HepG2 (cell line): Measurements from ENCODE around the gene MORC1. TPM values are rescaled to one million over a fixed set of nuclear protein-coding genes. Genes with fewer than 3 reads are reported as not detected.

Experiments used
- ATAC-seq: fragments of 200-7000 bp; cut with Tn5 transposase; 3 replicates; pipeline ENCODE4 v1.9.1; 2020; ENCODE audit warnings: mild to moderate bottlenecking, moderate library complexity
- BruUV-seq: library from RNA; stranded (reverse); fragments of 400-500 nt; replicated peaks from 2 replicates; lab custom pipeline; 2021; lab: Mats Ljungman, UMichigan
- CTCF ChIA-PET: fragments of 300-600 bp; formaldehyde crosslinking; extraction: SDS; loops from one replicate; lab custom pipeline; 2021; ENCODE audit warnings: low total read pairs, inconsistent platforms, low intra/inter-chr PET ratio; lab: Yijun Ruan, JAX
- POLR2A ChIA-PET: fragments of 350-600 bp; sonication (Branson Sonifier 250); formaldehyde crosslinking; loops from one replicate; lab custom pipeline; 2020; ENCODE audit warnings: antibody characterized with exemption, inconsistent platforms; lab: Yijun Ruan, JAX
- DNase-seq: peaks from one replicate; pipeline ENCODE4 v3.0.0-alpha.2; 2015; ENCODE audit warnings: low spot score
- FAIRE-seq: peaks from 3 replicates; lab custom pipeline; 2011; peaks lifted over from hg19 to GRCh38; lab: Jason Lieb, UNC
- H2AFZ ChIP-seq: one replicate; pipeline ENCODE4 v1.6.1; 2011; ENCODE audit warnings: low read length, inconsistent platforms
- H3K27ac ChIP-seq: fragments of 300-600 bp; 3 replicates; pipeline ENCODE4 v1.8.0; 2011; ENCODE audit warnings: mixed run types, mild to moderate bottlenecking, mixed read lengths, low read length, inconsistent platforms; ENCODE audit not compliant: insufficient read depth; ENCODE audit errors: extremely low read length
- H3K27me3 ChIP-seq, 2 experiments: fragments of 200-600 bp in 1 of 2; 2 replicates in 1 of 2; 3 replicates in 1 of 2; pipeline versions ENCODE4 v1.6.0 to v1.8.0; 2011; ENCODE audit warnings: low read length in 2 of 2, mild to moderate bottlenecking in 2 of 2, moderate library complexity in 2 of 2, inconsistent platforms in 1 of 2; ENCODE audit not compliant: insufficient read depth in 2 of 2, control insufficient read depth in 1 of 2
- H3K36me3 ChIP-seq, 2 experiments: fragments of 200-600 bp in 1 of 2; replicated peaks in 1 of 2; 2 replicates in 1 of 2; 3 replicates in 1 of 2; pipeline versions ENCODE4 v1.5.1 to v1.8.0; 2011; ENCODE audit warnings: low read length in 2 of 2, inconsistent platforms in 1 of 2; ENCODE audit not compliant: insufficient read depth in 2 of 2, control insufficient read depth in 1 of 2
- H3K4me1 ChIP-seq: 2 replicates; pipeline ENCODE4 v1.5.1; 2012; ENCODE audit warnings: low read length, inconsistent platforms; ENCODE audit not compliant: insufficient read depth
- H3K4me2 ChIP-seq: 2 replicates; pipeline ENCODE4 v1.6.0; 2011; ENCODE audit warnings: low read depth, low read length, inconsistent platforms
- H3K4me3 ChIP-seq, 3 experiments: fragments of 200-600 bp in 1 of 3; sonication (generic), shearing (Covaris generic) in 1 of 3; replicated peaks in 1 of 3; 2 replicates each; pipeline ENCODE4 v1.5.1; 2011 to 2016; ENCODE audit warnings: low read length in 3 of 3, inconsistent platforms in 2 of 3, low read depth in 2 of 3, mild to moderate bottlenecking in 2 of 3, control low read depth in 1 of 3, mixed read lengths in 1 of 3; ENCODE audit not compliant: insufficient read depth in 1 of 3
- H3K79me2 ChIP-seq: one replicate; pipeline ENCODE4 v1.6.1; 2011; ENCODE audit warnings: low read length, inconsistent platforms; ENCODE audit not compliant: insufficient read depth
- H3K9ac ChIP-seq: 2 replicates; pipeline ENCODE4 v1.6.0; 2011; ENCODE audit warnings: mild to moderate bottlenecking, low read depth, low read length, inconsistent platforms; ENCODE audit not compliant: insufficient read depth
- H3K9me3 ChIP-seq: 2 replicates; pipeline ENCODE4 v1.5.1; 2012; ENCODE audit warnings: mild to moderate bottlenecking, low read length
- H4K20me1 ChIP-seq: 2 replicates; pipeline ENCODE4 v1.6.0; 2011; ENCODE audit warnings: inconsistent platforms, mild to moderate bottlenecking, low read length, moderate library complexity; ENCODE audit not compliant: insufficient read depth
- BORCS8-MEF2B ChIP-seq: sonication (generic); formaldehyde crosslinking; IDR thresholded peaks from 2 replicates; pipeline ENCODE4 v1.8.0; 2022; ENCODE audit warnings: mild to moderate bottlenecking, missing genetic modification reagents
- HES4 ChIP-seq: sonication (generic); formaldehyde crosslinking; IDR thresholded peaks from 2 replicates; pipeline ENCODE4 v1.9.0; 2021; ENCODE audit warnings: mild to moderate bottlenecking, missing genetic modification reagents, borderline replicate concordance
- HNF4G ChIP-seq, 2 experiments: sonication (generic) in 1 of 2; formaldehyde crosslinking in 1 of 2; IDR thresholded peaks; 2 replicates each; pipeline versions ENCODE4 v1.4.0 to v1.6.1; 2011 to 2020; ENCODE audit warnings: borderline replicate concordance in 2 of 2, low read depth in 2 of 2, mild to moderate bottlenecking in 2 of 2, low read length in 1 of 2, missing genetic modification reagents in 1 of 2, moderate library complexity in 1 of 2
- HNRNPLL ChIP-seq: fragments of 200-400 bp; formaldehyde crosslinking; IDR thresholded peaks from 2 replicates; pipeline ENCODE4 v1.6.1; 2017; ENCODE audit warnings: mild to moderate bottlenecking, low read depth, low read length; ENCODE audit not compliant: poor library complexity, severe bottlenecking
- NCOR1 ChIP-seq: fragments of 200-600 bp; sonication (generic); IDR thresholded peaks from 2 replicates; pipeline ENCODE4 v1.7.0; 2017; ENCODE audit warnings: antibody characterized with exemption, low read length, borderline replicate concordance
- NFE2L2 ChIP-seq: fragments of 150-350 bp; IDR thresholded peaks from 2 replicates; pipeline ENCODE4 v1.6.1; 2014; ENCODE audit warnings: low read length
- PAF1 ChIP-seq: IDR thresholded peaks from 2 replicates; pipeline ENCODE4 v1.6.1; 2016; ENCODE audit warnings: missing genetic modification reagents, missing compliant biosample characterization
- TERF1 ChIP-seq: sonication (generic); formaldehyde crosslinking; IDR thresholded peaks from 2 replicates; pipeline ENCODE4 v1.8.0; 2022; ENCODE audit warnings: mild to moderate bottlenecking, missing genetic modification reagents, moderate library complexity
- ZNF766 ChIP-seq: sonication (generic); formaldehyde crosslinking; IDR thresholded peaks from 2 replicates; pipeline ENCODE4 v1.5.0; 2020; ENCODE audit warnings: missing genetic modification reagents, borderline replicate concordance
- WGBS: methylation state at CpG from one replicate; pipeline ENCODE4 v1.1.6; 2017; ENCODE audit warnings: low lambda C conversion rate; 5-methylcytosine and 5-hydroxymethylcytosine counted together
- in situ Hi-C: cut with HindIII; loops from 2 replicates; pipeline ENCODE4 v1.10.0; 2017; ENCODE audit warnings: low pct_unique_long_range_greater_than_20kb; ENCODE audit not compliant: extremely low pct_ligation_motif_present
- intact Hi-C: fragments of 100-400 bp; cut with micrococcal nuclease; formaldehyde crosslinking; loops from one replicate; pipeline ENCODE4 v1.10.0; 2022; ENCODE audit not compliant: unreplicated experiment
- polyA plus RNA-seq, 8 experiments: library from polyadenylated mRNA; depleted of rRNA in 3 of 8; stranded (reverse) in 7 of 8; unstranded in 1 of 8; fragments of >200 nt; fragmentation: Illumina TruSeq in 4 of 8; extraction: Trizol in 4 of 8; gene quantifications; 2 replicates each; pipeline versions ENCODE4 v1.2.1 to v1.2.3, GENCODE V29; 2011 to 2016; ENCODE audit warnings: low read depth in 4 of 8, missing spikeins in 1 of 8, mixed read lengths in 1 of 8; ENCODE audit not compliant: insufficient read depth in 1 of 8
- total RNA-seq, 5 experiments: library from RNA; depleted of rRNA; stranded (reverse); fragments of >200 nt; fragmentation: Illumina TruSeq; extraction: Trizol; gene quantifications; 2 replicates each; pipeline ENCODE4 v1.2.3, GENCODE V29; 2016; ENCODE audit warnings: low read depth in 1 of 5

MORC1 gene
- total and polyA plus RNA-seq, 2 of the 13 experiments (the other 11 are each of a cell fraction or from before 2014, with no cell fraction given) = not detected

GRCh38 chr3:109045271-109046040, 72.5 kb downstream of the MORC1 start (continued):
- TF ChIP-seq NCOR1 = no peak
- TF ChIP-seq ZNF766 (CRISPR knock-in tag) = no peak
- no peak for TF ChIP-seq PAF1 (CRISPR knock-in tag)
- no peak for TF ChIP-seq TERF1 (CRISPR knock-in tag)
- no peak for TF ChIP-seq HNRNPLL
- TF ChIP-seq BORCS8-MEF2B (CRISPR knock-in tag) = no peak
- TF ChIP-seq HES4 = no peak

GRCh38 chr3:109035082-109035481, 82.9 kb downstream of the MORC1 start:
- in situ Hi-C loops = no loop called here
- H3K27me3 ChIP-seq = no peaks in the 10 kb centered on the region
- POLR2A ChIA-PET = no interaction called here
- intact Hi-C loops = no loop called here
- no peak overlapping the region for H3K27ac ChIP-seq
- DNase-seq = no peak
- WGBS = 2% methylated on average over 1 of the region's 1 CpG
- no TSS peak for BruUV-seq
- no peaks in the 10 kb centered on the region for H3K4me1 ChIP-seq
- H2AFZ ChIP-seq = no peak overlapping the region
- no peak for TF ChIP-seq HNF4G (IDR thresholded peaks at IDR 0.05; ENCODE audit: borderline replicate concordance, low read depth, low read length)
- no peak for TF ChIP-seq HNF4G (CRISPR knock-in tag; IDR thresholded peaks at IDR 0.05; ENCODE audit: borderline replicate concordance, low read depth)
- TF ChIP-seq NFE2L2 = peak; percentile 68
- TF ChIP-seq, all 625 proteins: peak for 1
- Histone ChIP-seq H3K79me2 (no peaks in the 10 kb centered on the region), H3K4me3 (no peak overlapping the region), H4K20me1 (no peaks in the 10 kb centered on the region), H3K9me3 (no peaks in the 10 kb centered on the region), H3K4me2 (no peak overlapping the region), H3K9ac (no peak overlapping the region), H3K36me3 (no peaks in the 10 kb centered on the region)
- ATAC-seq (no peak), FAIRE-seq (no peak)
- CTCF ChIA-PET = no interaction called here
